Ovary (tissue), 3 donors: ENCODE measurements around the gene DTX2.

Source experiments
- POLR2A ChIP-seq: fragments of 450-650 bp; IDR thresholded peaks from one replicate; pipeline ENCODE4 v1.6.1; 2017; ENCODE audit warnings: antibody characterized with exemption, mild to moderate bottlenecking, moderate library complexity
- TF ChIP-seq, protein P1 (sequence below), 3 donors: fragments of 450-650 bp in 2 of 3; fragments of 200-600 bp in 1 of 3; IDR thresholded peaks; one replicate each; pipeline versions ENCODE4 v1.5.1 to v1.8.0; 2016 to 2022; ENCODE audit warnings: antibody characterized with exemption in 3 of 3, mild to moderate bottlenecking in 1 of 3
- donor health status: DM: no; HTN: no; CAD: no.

DNA sequence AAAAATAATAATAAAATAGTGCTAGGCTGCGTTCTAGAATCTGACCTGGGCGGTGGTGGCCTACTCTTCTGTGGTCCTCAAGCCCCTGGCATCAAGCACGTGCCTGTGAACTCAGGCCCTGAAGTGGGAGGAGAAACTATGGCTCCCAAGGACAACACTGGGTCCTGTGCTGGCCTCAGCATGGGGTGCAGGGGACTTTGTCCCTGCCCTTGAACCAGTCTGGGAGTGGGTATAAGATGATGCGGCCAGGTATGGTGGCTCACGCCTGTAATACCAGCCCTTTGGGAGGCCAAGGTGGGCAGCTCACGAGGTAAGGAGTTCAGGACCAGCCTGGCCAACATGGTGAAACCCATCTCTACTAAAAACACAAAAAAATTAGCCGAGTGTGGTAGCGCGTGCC is 31.3 kb upstream of the DTX2 start:
- TF ChIP-seq, protein P1, sequence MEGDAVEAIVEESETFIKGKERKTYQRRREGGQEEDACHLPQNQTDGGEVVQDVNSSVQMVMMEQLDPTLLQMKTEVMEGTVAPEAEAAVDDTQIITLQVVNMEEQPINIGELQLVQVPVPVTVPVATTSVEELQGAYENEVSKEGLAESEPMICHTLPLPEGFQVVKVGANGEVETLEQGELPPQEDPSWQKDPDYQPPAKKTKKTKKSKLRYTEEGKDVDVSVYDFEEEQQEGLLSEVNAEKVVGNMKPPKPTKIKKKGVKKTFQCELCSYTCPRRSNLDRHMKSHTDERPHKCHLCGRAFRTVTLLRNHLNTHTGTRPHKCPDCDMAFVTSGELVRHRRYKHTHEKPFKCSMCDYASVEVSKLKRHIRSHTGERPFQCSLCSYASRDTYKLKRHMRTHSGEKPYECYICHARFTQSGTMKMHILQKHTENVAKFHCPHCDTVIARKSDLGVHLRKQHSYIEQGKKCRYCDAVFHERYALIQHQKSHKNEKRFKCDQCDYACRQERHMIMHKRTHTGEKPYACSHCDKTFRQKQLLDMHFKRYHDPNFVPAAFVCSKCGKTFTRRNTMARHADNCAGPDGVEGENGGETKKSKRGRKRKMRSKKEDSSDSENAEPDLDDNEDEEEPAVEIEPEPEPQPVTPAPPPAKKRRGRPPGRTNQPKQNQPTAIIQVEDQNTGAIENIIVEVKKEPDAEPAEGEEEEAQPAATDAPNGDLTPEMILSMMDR (IDR thresholded peaks at IDR 0.05): no peak
- no peak for TF ChIP-seq POLR2A
